HEK293 (cell line): ENCODE measurements around the gene TBRG1.
A peak's percentile ranks its signal among the peaks of the same experiment; 100 is the strongest.

Experiments
- CTCF ChIA-PET: fragments of 350-600 bp; formaldehyde crosslinking; extraction: SDS; loops from one replicate; lab custom pipeline; 2021; ENCODE audit warnings: antibody characterized with exemption; lab: Yijun Ruan, JAX
- POLR2A ChIA-PET: fragments of 300-600 bp; formaldehyde crosslinking; extraction: SDS; loops from one replicate; lab custom pipeline; 2020; ENCODE audit warnings: antibody characterized with exemption, inconsistent platforms; lab: Yijun Ruan, JAX
- H3K27ac ChIP-seq: fragments of 200-500 bp; sonication (Bioruptor generic); 2 replicates; pipeline ENCODE4 v1.5.1; 2014; ENCODE audit warnings: low read depth, low read length, control low read depth, inconsistent platforms; ENCODE audit errors: extremely low read depth
- H3K36me3 ChIP-seq, 2 experiments: fragments of 200-500 bp in 1 of 2; sonication (Bioruptor generic) in 1 of 2; 1 replicate in 1 of 2; 2 replicates in 1 of 2; pipeline ENCODE4 v1.5.1; 2014 to 2017; ENCODE audit warnings: inconsistent platforms in 2 of 2, low read length in 2 of 2; ENCODE audit not compliant: control insufficient read depth in 2 of 2, insufficient read depth in 1 of 2
- H3K4me1 ChIP-seq: fragments of 200-500 bp; sonication (Bioruptor generic); 2 replicates; pipeline ENCODE4 v1.5.1; 2014; ENCODE audit warnings: mild to moderate bottlenecking, low read length, inconsistent platforms; ENCODE audit not compliant: control insufficient read depth, insufficient read depth
- H3K4me3 ChIP-seq: 2 replicates; pipeline ENCODE4 v1.5.1; 2011; ENCODE audit warnings: low read depth, mild to moderate bottlenecking, control low read depth, low read length, moderate library complexity
- H3K9me3 ChIP-seq: fragments of 200-500 bp; sonication (Bioruptor generic); 2 replicates; pipeline ENCODE4 v1.5.1; 2014; ENCODE audit warnings: low read depth, low read length, inconsistent platforms; ENCODE audit not compliant: control insufficient read depth, insufficient read depth
- KLF10 ChIP-seq: fragments of 450-650 bp; IDR thresholded peaks from 2 replicates; pipeline ENCODE4 v1.5.1; 2018; ENCODE audit warnings: missing biosample characterization, mild to moderate bottlenecking, missing genetic modification characterization
- KLF8 ChIP-seq: fragments of 450-650 bp; formaldehyde crosslinking; IDR thresholded peaks from 2 replicates; pipeline ENCODE4 v1.5.1; 2016; ENCODE audit warnings: missing biosample characterization, missing genetic modification characterization
- KLF9 ChIP-seq: fragments of 450-650 bp; formaldehyde crosslinking; IDR thresholded peaks from 2 replicates; pipeline ENCODE4 v1.5.1; 2016; ENCODE audit warnings: missing biosample characterization, missing genetic modification characterization, low read depth
- SP7 ChIP-seq: fragments of 450-650 bp; formaldehyde crosslinking; IDR thresholded peaks from 2 replicates; pipeline ENCODE4 v1.5.1; 2016; ENCODE audit warnings: missing biosample characterization, missing genetic modification characterization
- ZBTB20 ChIP-seq: fragments of 450-650 bp; formaldehyde crosslinking; IDR thresholded peaks from 2 replicates; pipeline ENCODE4 v1.5.1; 2016; ENCODE audit warnings: missing biosample characterization, missing genetic modification characterization
- ZBTB48 ChIP-seq: fragments of 450-650 bp; formaldehyde crosslinking; IDR thresholded peaks from 2 replicates; pipeline ENCODE4 v1.5.1; 2016; ENCODE audit warnings: missing biosample characterization, missing genetic modification characterization
- ZBTB8A ChIP-seq: fragments of 450-650 bp; formaldehyde crosslinking; IDR thresholded peaks from 2 replicates; pipeline ENCODE4 v1.5.1; 2016; ENCODE audit warnings: missing biosample characterization, missing genetic modification characterization
- ZNF114 ChIP-seq: fragments of 450-650 bp; formaldehyde crosslinking; IDR thresholded peaks from 2 replicates; pipeline ENCODE4 v1.5.0; 2017; ENCODE audit warnings: missing biosample characterization, missing genetic modification characterization
- ZNF202 ChIP-seq: fragments of 450-650 bp; formaldehyde crosslinking; IDR thresholded peaks from 2 replicates; pipeline ENCODE4 v1.5.1; 2016; ENCODE audit warnings: missing biosample characterization, missing genetic modification characterization, borderline replicate concordance
- ZNF239 ChIP-seq: fragments of 450-650 bp; formaldehyde crosslinking; IDR thresholded peaks from 2 replicates; pipeline ENCODE4 v1.5.1; 2016; ENCODE audit warnings: missing biosample characterization, missing genetic modification characterization
- ZNF311 ChIP-seq: fragments of 450-650 bp; formaldehyde crosslinking; IDR thresholded peaks from 2 replicates; pipeline ENCODE4 v1.5.1; 2017; ENCODE audit warnings: missing biosample characterization, missing genetic modification characterization, borderline replicate concordance
- ZNF324 ChIP-seq: fragments of 450-650 bp; formaldehyde crosslinking; IDR thresholded peaks from 2 replicates; pipeline ENCODE4 v1.5.1; 2016; ENCODE audit warnings: missing biosample characterization, missing genetic modification characterization
- ZNF335 ChIP-seq: fragments of 450-650 bp; formaldehyde crosslinking; conservative IDR thresholded peaks from 2 replicates; pipeline ENCODE4 v1.5.1; 2016; ENCODE audit warnings: missing biosample characterization, missing genetic modification characterization
- ZNF416 ChIP-seq: fragments of 450-650 bp; formaldehyde crosslinking; IDR thresholded peaks from 2 replicates; pipeline ENCODE4 v1.5.1; 2016; ENCODE audit warnings: missing biosample characterization, missing genetic modification characterization
- ZNF521 ChIP-seq: fragments of 450-650 bp; formaldehyde crosslinking; IDR thresholded peaks from 2 replicates; pipeline ENCODE4 v1.5.1; 2017; ENCODE audit warnings: missing biosample characterization, mild to moderate bottlenecking, missing genetic modification characterization
- ZNF560 ChIP-seq: fragments of 450-650 bp; formaldehyde crosslinking; IDR thresholded peaks from 2 replicates; pipeline ENCODE4 v1.5.1; 2017; ENCODE audit warnings: missing biosample characterization, missing genetic modification characterization, borderline replicate concordance
- ZNF600 ChIP-seq: fragments of 450-650 bp; formaldehyde crosslinking; IDR thresholded peaks from 2 replicates; pipeline ENCODE4 v1.5.1; 2016; ENCODE audit warnings: missing biosample characterization, missing genetic modification characterization
- ZNF629 ChIP-seq: fragments of 450-650 bp; formaldehyde crosslinking; IDR thresholded peaks from 2 replicates; pipeline ENCODE4 v1.5.1; 2017; ENCODE audit warnings: missing biosample characterization, missing genetic modification characterization
- ZNF692 ChIP-seq: fragments of 450-650 bp; formaldehyde crosslinking; IDR thresholded peaks from 2 replicates; pipeline ENCODE4 v1.5.1; 2016; ENCODE audit warnings: missing biosample characterization, missing genetic modification characterization
- ZNF707 ChIP-seq: fragments of 450-650 bp; formaldehyde crosslinking; IDR thresholded peaks from 2 replicates; pipeline ENCODE4 v1.5.1; 2016; ENCODE audit warnings: missing biosample characterization, missing genetic modification characterization
- ZNF785 ChIP-seq: fragments of 450-650 bp; formaldehyde crosslinking; IDR thresholded peaks from 2 replicates; pipeline ENCODE4 v1.5.1; 2016; ENCODE audit warnings: missing biosample characterization, missing genetic modification characterization
- ZNF843 ChIP-seq: fragments of 450-650 bp; formaldehyde crosslinking; IDR thresholded peaks from 2 replicates; pipeline ENCODE4 v1.5.1; 2016; ENCODE audit warnings: missing biosample characterization, missing genetic modification characterization
- ZSCAN5A ChIP-seq: fragments of 450-650 bp; formaldehyde crosslinking; IDR thresholded peaks from 2 replicates; pipeline ENCODE4 v1.5.1; 2016; ENCODE audit warnings: missing biosample characterization, missing genetic modification characterization
- TF ChIP-seq, protein P1 (sequence below): fragments of 450-650 bp; formaldehyde crosslinking; IDR thresholded peaks from 2 replicates; pipeline ENCODE4 v1.5.1; 2016; ENCODE audit warnings: missing biosample characterization, missing genetic modification characterization
- TF ChIP-seq, protein P2 (sequence below): fragments of 450-650 bp; formaldehyde crosslinking; IDR thresholded peaks from 2 replicates; pipeline ENCODE4 v1.5.1; 2016; ENCODE audit warnings: missing biosample characterization, missing genetic modification characterization
- TF ChIP-seq, protein P3 (sequence below): fragments of 450-650 bp; formaldehyde crosslinking; IDR thresholded peaks from 2 replicates; pipeline ENCODE4 v1.5.1; 2016; ENCODE audit warnings: missing biosample characterization, missing genetic modification characterization

The TBRG1 gene

GRCh38 chr11:124670732-124671131 lies 48.1 kb downstream of the TBRG1 start (continued):
- TF ChIP-seq ZSCAN5A (tag by site-specific recombination) (no peak), ZBTB8A (tag by site-specific recombination) (no peak)

GRCh38 chr11:124672536-124673215 lies 50.0 kb downstream of the TBRG1 start:
- no peak overlapping the region; the same call in 1 of the 2 replicates for H3K27ac ChIP-seq
- POLR2A ChIA-PET = interaction anchor here (0.8 to 1.7 kb wide), 6 partner anchors 52 to 164 kb away, joined by 3 to 10 read pairs (median 6); partner anchors contain the start of genes MSANTD2 and NRGN

DNA sequence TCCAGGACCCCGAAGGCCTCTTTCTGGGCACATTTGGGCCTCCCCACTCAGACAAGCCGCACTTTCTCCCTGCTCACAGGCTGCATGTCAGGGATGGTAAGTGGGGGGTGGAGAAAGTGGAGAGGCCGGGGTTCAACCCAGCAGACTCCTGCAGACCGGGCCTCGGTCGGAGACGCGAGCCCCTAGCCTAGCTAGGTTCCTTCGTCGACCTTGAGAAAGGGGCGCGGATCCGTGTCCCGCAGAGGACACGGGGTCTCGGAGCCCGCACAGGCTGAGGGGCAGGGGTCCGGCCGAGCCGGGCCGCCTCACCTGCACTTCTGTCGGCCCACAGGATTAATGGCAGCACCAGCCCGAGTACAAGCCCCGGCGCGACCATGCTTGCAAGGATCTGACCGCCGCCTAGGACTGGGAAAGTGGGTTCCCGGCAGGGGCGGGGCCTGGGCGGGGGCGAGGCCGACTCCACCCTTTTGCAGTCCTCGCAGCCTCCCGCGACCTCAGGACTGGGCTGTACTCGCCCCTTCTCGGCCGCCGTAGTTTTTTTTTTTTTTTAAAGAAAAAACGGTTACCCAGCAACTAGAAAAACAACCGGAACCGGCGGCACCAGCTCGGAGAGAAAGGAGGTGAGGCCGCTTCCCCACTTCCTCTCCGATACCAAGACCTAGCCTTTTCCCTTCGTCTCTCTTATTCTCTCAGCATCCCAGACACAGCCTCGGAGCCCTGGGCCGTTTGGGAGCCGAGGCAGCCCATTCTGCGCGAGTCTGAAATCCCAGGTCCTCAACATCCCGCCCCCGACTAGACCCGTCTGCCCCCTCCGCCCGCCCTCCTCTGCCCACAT lies 50.9 kb downstream of the TBRG1 start, which contains the start of the genes SIAE and SPA17:
TSS of gene SIAE (minus strand) at position 407 of the 835 bp plus-strand sequence. CDS start at position 376, 31 bp downstream.
TSS of gene SPA17 (plus strand) at position 572 of the 835 bp plus-strand sequence. CDS start 1,361 bp downstream, outside the sequence.
- no peaks in the 10 kb centered on the region; the same call in 1 of the 2 replicates for H3K4me1 ChIP-seq
- peak within 1 kb of the TSS; percentile 35; the same call in 1 of the 2 replicates for H3K27ac ChIP-seq
- ChIA-PET CTCF (interaction anchor here (0.7 to 5.9 kb wide), 5 partner anchors 30 to 707 kb away, joined by 3 to 43 read pairs (median 4); no protein-coding TSS in a partner anchor), POLR2A (interaction anchor here (0.6 to 1.7 kb wide), 11 partner anchors 15 to 163 kb away, joined by 3 to 10 read pairs (median 5); partner anchors contain the start of genes MSANTD2 and NRGN)
- no peaks in the 10 kb centered on the region for H3K9me3 ChIP-seq
- no peaks in the 10 kb centered on the region for H3K36me3 ChIP-seq
- H3K4me3 ChIP-seq = peak within 1 kb of the TSS; percentile 78
- no peak for TF ChIP-seq ZNF692 (tag by site-specific recombination)
- TF ChIP-seq ZNF202 (tag by site-specific recombination) = no peak
- no peak for TF ChIP-seq ZNF785 (tag by site-specific recombination)
- no peak for TF ChIP-seq ZNF843 (tag by site-specific recombination)
- TF ChIP-seq KLF9 (tag by site-specific recombination) = peak; percentile 70
- peak; percentile 53; the same call in 1 of the 2 replicates for TF ChIP-seq KLF10
- TF ChIP-seq, protein P1, sequence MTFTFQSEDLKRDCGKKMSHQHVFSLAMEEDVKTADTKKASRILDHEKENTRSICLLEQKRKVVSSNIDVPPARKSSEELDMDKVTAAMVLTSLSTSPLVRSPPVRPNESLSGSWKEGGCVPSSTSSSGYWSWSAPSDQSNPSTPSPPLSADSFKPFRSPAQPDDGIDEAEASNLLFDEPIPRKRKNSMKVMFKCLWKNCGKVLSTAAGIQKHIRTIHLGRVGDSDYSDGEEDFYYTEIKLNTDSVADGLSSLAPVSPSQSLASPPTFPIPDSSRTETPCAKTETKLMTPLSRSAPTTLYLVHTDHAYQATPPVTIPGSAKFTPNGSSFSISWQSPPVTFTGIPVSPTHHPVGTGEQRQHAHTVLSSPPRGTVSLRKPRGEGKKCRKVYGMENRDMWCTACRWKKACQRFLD (tag by site-specific recombination) = no peak
- TF ChIP-seq, protein P2, sequence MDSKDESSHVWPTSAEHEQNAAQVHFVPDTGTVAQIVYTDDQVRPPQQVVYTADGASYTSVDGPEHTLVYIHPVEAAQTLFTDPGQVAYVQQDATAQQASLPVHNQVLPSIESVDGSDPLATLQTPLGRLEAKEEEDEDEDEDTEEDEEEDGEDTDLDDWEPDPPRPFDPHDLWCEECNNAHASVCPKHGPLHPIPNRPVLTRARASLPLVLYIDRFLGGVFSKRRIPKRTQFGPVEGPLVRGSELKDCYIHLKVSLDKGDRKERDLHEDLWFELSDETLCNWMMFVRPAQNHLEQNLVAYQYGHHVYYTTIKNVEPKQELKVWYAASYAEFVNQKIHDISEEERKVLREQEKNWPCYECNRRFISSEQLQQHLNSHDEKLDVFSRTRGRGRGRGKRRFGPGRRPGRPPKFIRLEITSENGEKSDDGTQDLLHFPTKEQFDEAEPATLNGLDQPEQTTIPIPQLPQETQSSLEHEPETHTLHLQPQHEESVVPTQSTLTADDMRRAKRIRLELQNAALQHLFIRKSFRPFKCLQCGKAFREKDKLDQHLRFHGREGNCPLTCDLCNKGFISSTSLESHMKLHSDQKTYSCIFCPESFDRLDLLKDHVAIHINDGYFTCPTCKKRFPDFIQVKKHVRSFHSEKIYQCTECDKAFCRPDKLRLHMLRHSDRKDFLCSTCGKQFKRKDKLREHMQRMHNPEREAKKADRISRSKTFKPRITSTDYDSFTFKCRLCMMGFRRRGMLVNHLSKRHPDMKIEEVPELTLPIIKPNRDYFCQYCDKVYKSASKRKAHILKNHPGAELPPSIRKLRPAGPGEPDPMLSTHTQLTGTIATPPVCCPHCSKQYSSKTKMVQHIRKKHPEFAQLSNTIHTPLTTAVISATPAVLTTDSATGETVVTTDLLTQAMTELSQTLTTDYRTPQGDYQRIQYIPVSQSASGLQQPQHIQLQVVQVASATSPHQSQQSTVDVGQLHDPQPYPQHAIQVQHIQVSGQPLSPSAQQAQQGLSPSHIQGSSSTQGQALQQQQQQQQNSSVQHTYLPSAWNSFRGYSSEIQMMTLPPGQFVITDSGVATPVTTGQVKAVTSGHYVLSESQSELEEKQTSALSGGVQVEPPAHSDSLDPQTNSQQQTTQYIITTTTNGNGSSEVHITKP = peak; percentile 98
- no peak for TF ChIP-seq ZNF707 (tag by site-specific recombination)
- TF ChIP-seq ZNF239 (tag by site-specific recombination) = no peak
- TF ChIP-seq ZBTB48 (tag by site-specific recombination) = no peak
- 0 out of 2 replicates have a peak, but pooled peaks have one; percentile 53 for TF ChIP-seq ZNF600 (tag by site-specific recombination)
- TF ChIP-seq, protein P3, sequence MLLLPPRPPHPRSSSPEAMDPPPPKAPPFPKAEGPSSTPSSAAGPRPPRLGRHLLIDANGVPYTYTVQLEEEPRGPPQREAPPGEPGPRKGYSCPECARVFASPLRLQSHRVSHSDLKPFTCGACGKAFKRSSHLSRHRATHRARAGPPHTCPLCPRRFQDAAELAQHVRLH (tag by site-specific recombination) = 0 out of 2 replicates have a peak, but pooled peaks have one; percentile 42
- TF ChIP-seq ZNF335 = peak; percentile 55
- TF ChIP-seq ZNF324 (tag by site-specific recombination) = no peak
- TF ChIP-seq KLF8 = peak; percentile 94
- TF ChIP-seq ZNF416 = no peak
- peak; percentile 56; the same call in 1 of the 2 replicates for TF ChIP-seq SP7 (tag by site-specific recombination)

More at GRCh38 chr11:124672536-124673215, 50.0 kb downstream of the TBRG1 start:
- peak overlapping the region; percentile 78 for H3K4me3 ChIP-seq
- H3K9me3 ChIP-seq = no peaks in the 10 kb centered on the region
- CTCF ChIA-PET = interaction anchor here (0.6 to 5.9 kb wide), 6 partner anchors 29 to 707 kb away, joined by 3 to 43 read pairs (median 4); no protein-coding TSS in a partner anchor
- TF ChIP-seq ZNF114 (tag by site-specific recombination) = no peak
- no peak for TF ChIP-seq ZNF311 (tag by site-specific recombination)
- TF ChIP-seq ZNF521 = no peak
- TF ChIP-seq ZBTB20 (tag by site-specific recombination) = 0 out of 2 replicates have a peak, but pooled peaks have one; percentile 5
- no peak for TF ChIP-seq ZNF629 (tag by site-specific recombination)
- TF ChIP-seq ZNF560 = no peak
- TF ChIP-seq, all 188 proteins: peak for 1
- Histone ChIP-seq H3K36me3 (no peaks in the 10 kb centered on the region), H3K4me1 (no peaks in the 10 kb centered on the region; the same call in 1 of the 2 replicates)
